Kidney epithelial cell (primary cell): ENCODE results near the gene SCUBE2. TPM values are rescaled to one million over a fixed set of nuclear protein-coding genes. Genes with fewer than 3 reads are reported as not detected.

Source experiments
- DNase-seq: peaks from one replicate; pipeline ENCODE4 v3.0.0-alpha.2; 2010; ENCODE audit warnings: low read depth
- H3K27me3 ChIP-seq: 2 replicates; pipeline ENCODE4 v1.6.0; 2011; ENCODE audit warnings: low read length; ENCODE audit not compliant: control insufficient read depth, insufficient read depth
- H3K36me3 ChIP-seq: 2 replicates; pipeline ENCODE4 v1.5.1; 2011; ENCODE audit warnings: low read length; ENCODE audit not compliant: control insufficient read depth, insufficient read depth
- H3K4me3 ChIP-seq: 2 replicates; pipeline ENCODE4 v1.5.1; 2011; ENCODE audit warnings: low read depth, mild to moderate bottlenecking, control low read depth, low read length
- total RNA-seq: library from RNA; depleted of rRNA; stranded (reverse); fragments of >200 nt; gene quantifications from 2 replicates; pipeline ENCODE4 v1.2.3, GENCODE V29; 2015
- TF ChIP-seq, protein P1 (sequence below): IDR thresholded peaks from 2 replicates; pipeline ENCODE4 v1.5.1; 2011; ENCODE audit warnings: mild to moderate bottlenecking, moderate library complexity, low read length, control low read depth, inconsistent platforms; ENCODE audit not compliant: insufficient read depth, poor library complexity, severe bottlenecking

SCUBE2 gene
- total RNA-seq, 1 donor from 2014 or later: 1.3 TPM

DNA sequence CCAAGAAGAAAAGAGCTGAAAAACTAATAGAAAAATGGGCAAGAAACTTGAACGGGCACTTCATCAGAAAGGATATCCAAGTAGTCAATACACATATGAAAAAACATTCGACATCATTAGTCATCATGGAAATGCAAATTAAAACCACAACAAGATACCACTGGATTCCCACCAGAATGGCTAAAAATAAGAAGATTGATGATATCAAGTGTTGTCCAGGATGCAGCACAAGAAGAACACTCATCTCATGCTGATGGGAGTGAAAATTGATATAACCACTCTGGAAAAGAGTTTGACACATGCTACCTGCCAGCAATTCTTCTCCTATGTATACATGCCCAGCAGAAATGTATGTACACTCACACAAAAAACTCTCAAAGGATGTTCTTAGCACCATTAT lies 26.9 kb upstream of the SCUBE2 start:
- no peaks in the 10 kb centered on the region for H3K27me3 ChIP-seq
- DNase-seq: no peak
- TF ChIP-seq, protein P1, sequence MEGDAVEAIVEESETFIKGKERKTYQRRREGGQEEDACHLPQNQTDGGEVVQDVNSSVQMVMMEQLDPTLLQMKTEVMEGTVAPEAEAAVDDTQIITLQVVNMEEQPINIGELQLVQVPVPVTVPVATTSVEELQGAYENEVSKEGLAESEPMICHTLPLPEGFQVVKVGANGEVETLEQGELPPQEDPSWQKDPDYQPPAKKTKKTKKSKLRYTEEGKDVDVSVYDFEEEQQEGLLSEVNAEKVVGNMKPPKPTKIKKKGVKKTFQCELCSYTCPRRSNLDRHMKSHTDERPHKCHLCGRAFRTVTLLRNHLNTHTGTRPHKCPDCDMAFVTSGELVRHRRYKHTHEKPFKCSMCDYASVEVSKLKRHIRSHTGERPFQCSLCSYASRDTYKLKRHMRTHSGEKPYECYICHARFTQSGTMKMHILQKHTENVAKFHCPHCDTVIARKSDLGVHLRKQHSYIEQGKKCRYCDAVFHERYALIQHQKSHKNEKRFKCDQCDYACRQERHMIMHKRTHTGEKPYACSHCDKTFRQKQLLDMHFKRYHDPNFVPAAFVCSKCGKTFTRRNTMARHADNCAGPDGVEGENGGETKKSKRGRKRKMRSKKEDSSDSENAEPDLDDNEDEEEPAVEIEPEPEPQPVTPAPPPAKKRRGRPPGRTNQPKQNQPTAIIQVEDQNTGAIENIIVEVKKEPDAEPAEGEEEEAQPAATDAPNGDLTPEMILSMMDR: no peak
- no peaks in the 10 kb centered on the region for H3K36me3 ChIP-seq
- H3K4me3 ChIP-seq: no peak overlapping the region

DNA sequence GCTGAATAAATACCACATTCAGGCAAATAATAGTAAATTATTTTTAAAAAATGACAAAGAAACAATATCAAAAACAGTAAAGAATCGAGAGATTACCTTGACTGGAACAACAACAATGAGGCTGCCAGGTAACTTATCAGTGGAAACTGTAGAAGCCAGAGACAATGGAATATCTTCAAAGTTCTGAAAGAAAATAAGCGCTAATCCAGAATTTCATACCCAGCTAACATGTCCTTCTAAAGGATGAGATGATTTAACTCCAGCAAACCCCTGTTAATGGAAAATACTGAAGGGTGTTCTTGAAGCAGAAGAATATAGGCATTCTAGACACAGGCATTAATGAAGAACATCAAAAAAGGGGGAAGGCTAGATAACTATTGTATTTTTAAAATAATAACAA lies 20.7 kb upstream of the SCUBE2 start:
- no peak for DNase-seq
- Histone ChIP-seq H3K27me3 (no peaks in the 10 kb centered on the region), H3K4me3 (no peak overlapping the region), H3K36me3 (no peaks in the 10 kb centered on the region)
- TF ChIP-seq, protein P1: no peak

DNA sequence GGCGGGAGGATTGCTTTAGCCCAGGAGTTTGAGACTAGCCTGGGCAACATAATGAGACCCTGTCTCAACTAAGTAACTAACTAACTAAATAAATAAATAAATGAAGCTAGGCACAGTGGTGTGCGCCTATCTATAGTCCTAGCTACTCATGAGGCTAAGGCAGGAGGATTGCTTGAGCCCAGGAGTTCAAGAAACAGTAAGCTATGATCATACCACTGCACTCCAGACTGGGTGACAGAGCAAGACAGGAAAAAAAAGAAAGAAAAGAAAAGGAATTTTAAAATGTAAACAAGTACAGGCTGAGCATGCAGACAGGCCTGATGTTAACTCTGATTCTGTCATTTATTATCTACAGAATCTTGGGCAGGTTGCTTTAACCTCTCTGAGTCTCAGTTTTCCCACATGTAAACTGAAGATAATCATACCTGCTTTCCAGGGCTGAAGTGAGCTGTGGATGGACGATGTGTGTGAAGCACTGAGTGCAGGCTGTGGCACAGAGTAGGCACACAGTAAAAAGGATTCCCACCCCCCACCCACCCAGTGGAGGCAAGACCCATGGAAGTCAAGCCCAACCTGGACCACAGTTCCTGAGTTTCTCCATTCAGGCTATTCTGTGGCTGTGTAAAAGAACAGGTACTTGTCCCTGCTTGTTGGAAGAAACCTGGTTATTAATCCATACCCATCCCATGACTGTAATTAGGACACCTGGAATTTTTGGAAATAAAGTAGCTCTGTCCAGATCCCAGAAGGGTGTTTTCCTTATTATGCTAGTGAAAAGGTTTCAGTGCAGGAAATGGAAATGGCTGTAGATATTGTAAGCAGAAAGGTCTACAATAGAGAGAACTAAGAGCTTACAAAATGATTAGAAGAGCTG lies 18.7 kb upstream of the SCUBE2 start:
- Histone ChIP-seq H3K36me3 (no peaks in the 10 kb centered on the region), H3K4me3 (no peak overlapping the region), H3K27me3 (no peaks in the 10 kb centered on the region)
- no peak for DNase-seq
- TF ChIP-seq, protein P1: no peak

DNA sequence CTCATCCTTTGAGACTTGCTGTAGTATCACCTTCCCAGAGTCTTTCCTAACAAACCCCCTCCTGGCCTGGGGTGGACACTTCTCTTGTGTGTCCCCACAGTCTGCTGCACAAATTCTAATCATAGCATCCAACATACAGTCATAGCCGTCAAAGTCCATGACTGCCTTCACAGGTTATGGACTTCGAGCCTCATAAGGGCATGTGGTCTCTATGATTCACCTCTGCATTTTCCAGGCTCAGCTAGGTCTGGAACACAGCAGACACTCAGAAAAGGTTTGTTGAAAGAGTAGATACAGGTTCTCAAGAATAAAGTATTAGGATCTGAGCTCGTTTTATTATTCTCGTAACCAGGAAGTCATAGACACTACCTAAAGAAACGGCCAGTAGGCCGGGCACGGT lies 13.2 kb upstream of the SCUBE2 start:
- TF ChIP-seq, protein P1: no peak
- H3K4me3 ChIP-seq: no peak overlapping the region

DNA sequence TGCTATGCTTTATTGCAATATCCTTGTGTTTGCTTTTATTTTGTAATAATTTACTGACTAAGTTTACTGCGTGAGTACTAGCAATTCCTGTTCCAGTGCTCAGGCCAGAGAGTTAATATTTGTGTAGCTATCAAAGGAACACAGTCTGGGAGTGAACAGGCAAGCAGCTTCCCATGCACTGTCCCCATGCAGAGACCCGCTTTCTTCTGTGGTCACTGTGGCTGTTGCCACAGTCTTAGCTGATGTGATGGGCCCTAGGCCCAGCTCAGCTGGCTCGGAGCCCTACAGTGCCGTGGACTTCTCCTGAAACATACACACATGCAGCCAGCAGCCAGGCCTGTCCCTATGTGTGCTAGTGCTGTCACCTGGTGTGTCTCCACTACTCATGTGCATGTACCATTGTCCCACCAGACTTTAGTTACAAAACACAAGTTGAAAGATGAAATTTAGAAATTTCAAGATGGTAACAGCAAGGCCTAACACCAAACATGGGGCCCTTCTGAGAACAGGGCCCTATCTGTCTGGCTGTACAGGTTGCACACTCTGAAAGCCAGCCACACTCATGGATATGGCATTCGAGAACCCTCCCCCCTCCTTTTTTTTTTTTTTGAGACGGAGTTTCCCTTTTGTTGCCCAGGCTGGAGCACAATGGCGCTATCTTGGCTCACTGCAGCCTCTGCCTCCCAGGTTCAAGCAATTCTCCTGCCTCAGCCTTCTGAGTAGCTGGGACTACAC lies 12.3 kb upstream of the SCUBE2 start:
- H3K36me3 ChIP-seq: no peaks in the 10 kb centered on the region
- DNase-seq: no peak
- H3K4me3 ChIP-seq: no peak overlapping the region
- TF ChIP-seq, protein P1: no peak
- no peaks in the 10 kb centered on the region for H3K27me3 ChIP-seq

More for the DNA sequence above, 13.2 kb upstream of the SCUBE2 start:
- DNase-seq: no peak
- no peaks in the 10 kb centered on the region for H3K27me3 ChIP-seq
- H3K36me3 ChIP-seq: no peaks in the 10 kb centered on the region
